BLaER1 (cell line): ENCODE measurements around the gene PCED1B.

Source experiments
- H3K27ac ChIP-seq: shearing (Covaris generic); formaldehyde crosslinking; 2 replicates; pipeline ENCODE4 v1.8.1; 2022
- H3K27me3 ChIP-seq: shearing (Covaris generic); formaldehyde crosslinking; 2 replicates; pipeline ENCODE4 v1.8.1; 2022
- H3K36me3 ChIP-seq: shearing (Covaris generic); formaldehyde crosslinking; 2 replicates; pipeline ENCODE4 v1.8.1; 2022
- H3K4me1 ChIP-seq: shearing (Covaris generic); formaldehyde crosslinking; 2 replicates; pipeline ENCODE4 v1.8.1; 2022
- H3K4me2 ChIP-seq: shearing (Covaris generic); formaldehyde crosslinking; 2 replicates; pipeline ENCODE4 v1.8.1; 2022
- H3K4me3 ChIP-seq: shearing (Covaris generic); formaldehyde crosslinking; 2 replicates; pipeline ENCODE4 v1.8.1; 2022
- H3K9ac ChIP-seq: shearing (Covaris generic); formaldehyde crosslinking; 2 replicates; pipeline ENCODE4 v1.8.1; 2022
- H3K9me3 ChIP-seq: shearing (Covaris generic); formaldehyde crosslinking; 2 replicates; pipeline ENCODE4 v1.8.1; 2022
- H4K20me1 ChIP-seq: shearing (Covaris generic); formaldehyde crosslinking; 2 replicates; pipeline ENCODE4 v1.8.1; 2022
- Cebpa-rat ChIP-seq: shearing (Covaris generic); IDR thresholded peaks from 2 replicates; pipeline ENCODE4 v1.8.1; 2022

Gene PCED1B

GRCh38 chr12:47067176-47067575 is 12.2 kb upstream of the PCED1B start:
- Histone ChIP-seq H3K4me2 (no peak overlapping the region), H4K20me1 (no peaks in the 10 kb centered on the region), H3K27me3 (no peaks in the 10 kb centered on the region), H3K9ac (no peak overlapping the region), H3K36me3 (no peaks in the 10 kb centered on the region), H3K4me1 (no peaks in the 10 kb centered on the region), H3K27ac (no peak overlapping the region), H3K9me3 (no peaks in the 10 kb centered on the region), H3K4me3 (no peak overlapping the region)
- TF ChIP-seq Cebpa-rat = no peak

- H3K4me2 ChIP-seq = no peak overlapping the region
- no peaks in the 10 kb centered on the region for H3K27me3 ChIP-seq
- no peaks in the 10 kb centered on the region for H3K36me3 ChIP-seq
- H3K4me3 ChIP-seq = no peak overlapping the region
- no peak for TF ChIP-seq Cebpa-rat
- H3K9ac ChIP-seq = no peak overlapping the region
- H3K9me3 ChIP-seq = no peaks in the 10 kb centered on the region
- no peak overlapping the region for H3K27ac ChIP-seq
- H4K20me1 ChIP-seq = no peaks in the 10 kb centered on the region
- H3K4me1 ChIP-seq = no peaks in the 10 kb centered on the region
These were observed 11.5 kb upstream of the PCED1B start for GRCh38 chr12:47067771-47068431.

DNA sequence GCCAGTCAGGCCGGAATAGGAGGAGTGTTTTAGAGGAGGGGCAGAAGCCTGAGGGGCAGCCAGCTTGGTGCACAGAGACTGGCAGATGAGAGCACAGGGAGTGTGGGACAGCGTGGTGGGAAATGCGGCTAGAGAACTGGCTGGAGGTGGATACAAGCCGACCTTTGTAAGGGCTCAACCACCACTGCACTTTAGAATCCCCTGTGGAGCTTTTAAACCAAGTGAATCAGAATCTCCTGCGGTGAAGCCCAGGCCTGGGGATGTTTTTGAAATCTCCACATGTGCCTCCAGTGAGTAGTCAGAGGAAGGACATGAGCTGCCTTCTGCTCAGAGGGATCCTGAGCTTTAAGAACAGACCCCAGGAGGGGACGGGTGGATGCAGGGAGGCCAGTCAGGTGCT is 10.9 kb upstream of the PCED1B start:
- TF ChIP-seq Cebpa-rat = no peak
- Histone ChIP-seq H3K4me1 (no peaks in the 10 kb centered on the region), H3K36me3 (no peaks in the 10 kb centered on the region), H3K27me3 (no peaks in the 10 kb centered on the region), H3K4me3 (no peak overlapping the region), H3K27ac (no peak overlapping the region), H4K20me1 (no peaks in the 10 kb centered on the region), H3K4me2 (no peak overlapping the region), H3K9ac (no peak overlapping the region), H3K9me3 (no peaks in the 10 kb centered on the region)

DNA sequence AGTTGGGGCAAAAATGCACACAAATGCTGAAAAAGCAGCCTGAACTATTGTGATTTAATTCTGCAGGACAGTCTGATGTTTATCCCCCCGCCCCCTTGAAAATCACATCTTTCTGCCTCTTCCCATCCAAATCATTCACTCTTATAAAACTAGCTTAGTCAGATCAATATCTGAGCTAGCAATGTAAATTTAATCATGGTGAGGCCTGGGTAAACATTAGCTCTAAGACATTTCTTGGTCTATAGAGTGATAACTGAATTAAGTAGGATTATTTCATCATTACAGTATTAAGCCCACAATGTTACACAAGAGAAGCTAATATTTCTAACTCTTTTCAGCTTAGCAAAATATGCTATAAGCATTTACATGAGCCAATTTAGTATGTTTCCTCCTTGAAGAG is 9.1 kb upstream of the PCED1B start:
- TF ChIP-seq Cebpa-rat = no peak
- Histone ChIP-seq H4K20me1 (no peaks in the 10 kb centered on the region), H3K4me3 (no peak overlapping the region), H3K9ac (no peak overlapping the region), H3K27me3 (no peaks in the 10 kb centered on the region), H3K4me2 (no peak overlapping the region), H3K4me1 (no peaks in the 10 kb centered on the region), H3K36me3 (no peaks in the 10 kb centered on the region), H3K9me3 (no peaks in the 10 kb centered on the region), H3K27ac (no peak overlapping the region)

- Histone ChIP-seq H3K9ac (no peak overlapping the region), H3K4me1 (no peaks in the 10 kb centered on the region), H3K9me3 (no peaks in the 10 kb centered on the region), H3K4me2 (no peak overlapping the region), H3K27me3 (peaks cover 4% of the 10 kb centered on the region; the same call in 1 of the 2 replicates), H4K20me1 (no peaks in the 10 kb centered on the region), H3K27ac (no peak overlapping the region), H3K36me3 (no peaks in the 10 kb centered on the region), H3K4me3 (no peak overlapping the region)
- no peak for TF ChIP-seq Cebpa-rat
These were observed 8.1 kb upstream of the PCED1B start for GRCh38 chr12:47071241-47071852.

DNA sequence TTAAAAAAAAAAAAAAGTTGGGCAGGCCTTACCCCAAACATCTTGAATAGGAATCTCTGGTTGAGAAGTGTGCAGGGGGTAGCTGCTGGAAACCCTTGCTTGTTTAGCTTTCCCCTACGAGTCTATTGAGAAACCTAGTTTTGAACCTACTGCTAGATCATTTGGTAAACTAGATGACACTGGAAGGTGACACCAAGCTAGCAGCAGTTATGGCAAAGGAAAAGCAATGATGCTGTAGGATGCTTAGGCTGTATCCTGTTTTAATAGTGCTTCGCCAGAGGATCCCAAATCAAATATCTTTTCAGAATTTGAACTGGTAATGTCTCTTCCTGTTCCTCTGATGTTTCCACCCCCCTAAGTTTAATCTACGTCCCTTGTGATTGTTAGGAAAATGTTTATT is 5.5 kb upstream of the PCED1B start:
- no peaks in the 10 kb centered on the region; the same call in 1 of the 2 replicates for H4K20me1 ChIP-seq
- no peak overlapping the region for H3K27ac ChIP-seq
- H3K4me1 ChIP-seq = peaks cover 2% of the 10 kb centered on the region
- no peak overlapping the region for H3K4me2 ChIP-seq
- H3K9me3 ChIP-seq = no peaks in the 10 kb centered on the region
- no peaks in the 10 kb centered on the region for H3K36me3 ChIP-seq
- peaks cover 24% of the 10 kb centered on the region for H3K27me3 ChIP-seq
- TF ChIP-seq Cebpa-rat = no peak
- no peak overlapping the region for H3K4me3 ChIP-seq
- H3K9ac ChIP-seq = no peak overlapping the region

- peaks cover 10% of the 10 kb centered on the region for H3K4me1 ChIP-seq
- H4K20me1 ChIP-seq = no peaks in the 10 kb centered on the region; the same call in 1 of the 2 replicates
- no peak for TF ChIP-seq Cebpa-rat
- H3K27me3 ChIP-seq = peaks cover 32% of the 10 kb centered on the region
- no peak overlapping the region for H3K27ac ChIP-seq
- no peaks in the 10 kb centered on the region for H3K36me3 ChIP-seq
- no peak overlapping the region for H3K9ac ChIP-seq
- no peak overlapping the region for H3K4me3 ChIP-seq
- H3K4me2 ChIP-seq = no peak overlapping the region
- H3K9me3 ChIP-seq = no peaks in the 10 kb centered on the region
These were observed 4.7 kb upstream of the PCED1B start for GRCh38 chr12:47074757-47075156.

DNA sequence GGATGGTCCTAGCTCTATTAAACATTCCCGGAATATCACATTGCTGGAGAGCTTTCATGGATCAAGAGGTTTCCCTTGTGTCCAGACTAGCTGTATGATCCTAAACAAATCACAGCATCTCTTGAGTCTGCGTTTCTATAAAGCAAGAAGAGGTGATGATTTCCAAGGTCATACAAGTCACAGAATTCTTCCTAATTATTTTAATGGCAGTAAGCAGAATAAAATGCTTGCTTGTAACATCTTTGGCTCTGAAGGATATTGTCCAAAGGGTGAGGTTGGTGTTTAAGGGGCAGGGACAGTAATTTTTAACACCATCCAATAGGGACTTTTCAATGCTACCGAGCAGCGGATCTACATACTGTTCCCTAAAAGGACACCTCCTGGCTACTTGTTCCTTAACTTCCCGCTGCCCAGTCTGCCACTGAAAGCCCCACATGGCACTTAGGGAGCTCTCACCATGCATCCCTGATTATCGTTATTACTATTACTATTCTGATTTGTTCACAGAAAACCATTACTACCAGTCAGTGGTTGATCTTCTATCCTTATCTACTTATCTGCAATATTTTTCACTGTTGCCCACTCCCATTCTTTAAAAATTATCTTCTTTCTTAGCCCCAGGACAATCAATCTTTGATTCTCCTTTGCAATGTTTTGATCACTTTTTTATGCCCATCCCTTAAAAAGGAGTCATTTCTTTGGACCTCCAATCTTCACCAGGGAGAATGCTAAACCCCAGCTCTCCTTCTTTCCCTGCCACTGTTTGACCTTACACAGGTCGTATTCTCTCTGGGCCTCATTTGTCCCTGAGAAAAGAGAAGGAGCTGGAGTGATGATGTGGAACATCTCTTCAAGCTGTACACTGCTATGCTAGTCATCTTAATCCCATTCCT is 4.0 kb upstream of the PCED1B start:
- Histone ChIP-seq H4K20me1 (no peaks in the 10 kb centered on the region; the same call in 1 of the 2 replicates), H3K4me2 (no peak overlapping the region), H3K4me3 (no peak overlapping the region), H3K9ac (no peak overlapping the region), H3K27me3 (peaks cover 39% of the 10 kb centered on the region), H3K4me1 (peaks cover 17% of the 10 kb centered on the region), H3K36me3 (no peaks in the 10 kb centered on the region), H3K9me3 (no peaks in the 10 kb centered on the region), H3K27ac (no peak overlapping the region)
- TF ChIP-seq Cebpa-rat = no peak

DNA sequence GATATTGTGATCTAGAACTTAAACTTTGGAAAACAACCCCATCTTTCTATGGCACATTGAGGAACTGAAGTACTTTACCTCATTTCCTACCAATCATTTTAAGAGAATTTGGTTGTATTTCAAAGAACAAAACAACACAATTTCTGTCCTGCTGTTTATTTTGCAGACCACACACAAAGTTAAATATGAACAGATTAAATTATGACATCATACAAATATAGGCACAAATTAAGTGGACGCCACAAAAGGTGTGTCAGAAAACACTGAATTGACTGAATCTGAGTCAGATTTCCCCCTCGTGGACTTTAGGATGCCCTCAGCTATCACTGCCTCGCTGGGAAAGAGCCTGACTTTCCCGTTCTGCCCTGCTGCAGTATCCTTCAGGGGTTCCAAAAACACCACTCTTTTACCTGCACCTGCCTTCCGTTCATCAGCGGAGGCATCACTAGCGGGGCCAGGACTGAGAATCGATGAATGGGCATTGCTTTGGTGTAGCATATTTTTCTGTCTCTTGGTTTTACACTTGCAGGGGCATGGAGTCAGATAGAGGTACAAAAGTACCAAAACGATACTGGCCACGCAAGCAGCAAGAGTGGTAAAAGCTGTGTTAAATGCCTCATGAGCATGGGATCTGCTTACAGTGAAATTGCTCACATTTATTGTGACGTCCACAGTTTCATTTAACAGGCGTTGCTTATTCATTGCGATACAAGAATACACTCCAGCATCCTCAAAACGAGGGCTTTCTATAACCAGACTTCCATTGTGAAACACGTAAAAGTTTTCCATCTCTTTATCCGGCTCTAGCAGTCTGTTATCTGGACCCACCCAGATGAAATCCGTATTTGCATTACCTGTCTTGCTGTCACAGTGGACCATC is 2.0 kb upstream of the PCED1B start:
- Histone ChIP-seq H3K4me2 (no peak overlapping the region), H3K9ac (no peak overlapping the region), H3K27ac (no peak overlapping the region), H3K4me3 (no peak overlapping the region), H3K36me3 (no peaks in the 10 kb centered on the region), H3K9me3 (no peaks in the 10 kb centered on the region), H3K27me3 (peaks cover 58% of the 10 kb centered on the region), H4K20me1 (no peaks in the 10 kb centered on the region; the same call in 1 of the 2 replicates), H3K4me1 (peaks cover 21% of the 10 kb centered on the region)
- TF ChIP-seq Cebpa-rat = no peak
